Neural cell (in vitro differentiated cells): ENCODE results near the gene HIVEP3. TPM values are rescaled to one million over a fixed set of nuclear protein-coding genes. Genes with fewer than 3 reads are reported as not detected.

Experiments used
- H2AFZ ChIP-seq: fragments of 200-600, 300-800 bp; sonication (generic), shearing (Covaris generic); 2 replicates; pipeline ENCODE4 v1.6.0; 2014; ENCODE audit warnings: low read depth, mild to moderate bottlenecking, antibody characterized with exemption, low read length, moderate library complexity
- H3F3A ChIP-seq: fragments of 200-600 bp; shearing (Covaris generic); 2 replicates; pipeline ENCODE4 v1.6.1; 2016; ENCODE audit warnings: mild to moderate bottlenecking, moderate library complexity, mixed read lengths, antibody characterized with exemption, low read length; ENCODE audit not compliant: insufficient read depth, poor library complexity, severe bottlenecking
- H3K27ac ChIP-seq: fragments of 200-600, 300-800 bp; sonication (generic), shearing (Covaris generic); 2 replicates; pipeline ENCODE4 v1.5.1; 2014; ENCODE audit warnings: mild to moderate bottlenecking, low read length, moderate library complexity
- H3K27me3 ChIP-seq: fragments of 300-800, 200-600 bp; sonication (generic), shearing (Covaris generic); 2 replicates; pipeline ENCODE4 v1.6.0; 2014; ENCODE audit warnings: mild to moderate bottlenecking, low read depth, low read length, moderate library complexity; ENCODE audit not compliant: insufficient read depth
- H3K36me3 ChIP-seq: fragments of 300-800, 200-600 bp; sonication (generic), shearing (Covaris generic); 2 replicates; pipeline ENCODE4 v1.5.1; 2014; ENCODE audit warnings: mild to moderate bottlenecking, antibody characterized with exemption, low read length, moderate library complexity; ENCODE audit not compliant: insufficient read depth
- H3K4me2 ChIP-seq: fragments of 300-800, 200-600 bp; sonication (generic), shearing (Covaris generic); 2 replicates; pipeline ENCODE4 v1.6.0; 2014; ENCODE audit warnings: mild to moderate bottlenecking, low read length
- H3K4me3 ChIP-seq: fragments of 300-800, 200-600 bp; sonication (generic), shearing (Covaris generic); 2 replicates; pipeline ENCODE4 v1.5.1; 2014; ENCODE audit warnings: mild to moderate bottlenecking, low read length, moderate library complexity
- H3K79me2 ChIP-seq: fragments of 200-600 bp; shearing (Covaris generic); replicated peaks from 2 replicates; pipeline ENCODE4 v1.6.0; 2014; ENCODE audit warnings: mild to moderate bottlenecking, low read length, moderate library complexity; ENCODE audit not compliant: insufficient read depth
- H3K9ac ChIP-seq: fragments of 300-800, 200-600 bp; sonication (generic), shearing (Covaris generic); 2 replicates; pipeline ENCODE4 v1.6.1; 2016; ENCODE audit warnings: mild to moderate bottlenecking, low read length, mixed read lengths
- H3K9me2 ChIP-seq: fragments of 200-600 bp; shearing (Covaris generic); 2 replicates; pipeline ENCODE4 v1.6.1; 2016; ENCODE audit warnings: mild to moderate bottlenecking, low read length, mixed read lengths; ENCODE audit not compliant: insufficient read depth
- H3K9me3 ChIP-seq: fragments of 200-600, 300-800 bp; sonication (generic), shearing (Covaris generic); 2 replicates; pipeline ENCODE4 v1.6.1; 2016; ENCODE audit warnings: mild to moderate bottlenecking, mixed run types, low read length, moderate library complexity, mixed read lengths
- H4K20me1 ChIP-seq: fragments of 200-600 bp; shearing (Covaris generic); 2 replicates; pipeline ENCODE4 v1.6.1; 2016; ENCODE audit warnings: mild to moderate bottlenecking, mixed run types; ENCODE audit not compliant: insufficient read depth
- EP300 ChIP-seq: fragments of 450-650 bp; conservative IDR thresholded peaks from 2 replicates; pipeline ENCODE4 v1.6.1; 2014; ENCODE audit warnings: antibody characterized with exemption, mild to moderate bottlenecking, moderate library complexity; ENCODE audit not compliant: poor library complexity, severe bottlenecking
- EZH2 ChIP-seq: fragments of 200-600, 300-800 bp; shearing (Covaris generic), sonication (generic); IDR thresholded peaks from 2 replicates; pipeline ENCODE4 v1.6.1; 2014; ENCODE audit warnings: antibody characterized with exemption, low read length, borderline replicate concordance, mild to moderate bottlenecking; ENCODE audit not compliant: insufficient read depth, poor library complexity, severe bottlenecking
- MXI1 ChIP-seq: fragments of 450-650 bp; conservative IDR thresholded peaks from 2 replicates; pipeline ENCODE4 v1.6.1; 2014; ENCODE audit warnings: antibody characterized with exemption, mild to moderate bottlenecking; ENCODE audit not compliant: poor library complexity, severe bottlenecking
- POLR2AphosphoS5 ChIP-seq: IDR thresholded peaks from 2 replicates; pipeline ENCODE4 v1.6.1; 2012
- RAD21 ChIP-seq: fragments of 450-650 bp; conservative IDR thresholded peaks from 2 replicates; pipeline ENCODE4 v1.6.1; 2014; ENCODE audit warnings: antibody characterized with exemption, mild to moderate bottlenecking, moderate library complexity
- SMC3 ChIP-seq: fragments of 450-650 bp; conservative IDR thresholded peaks from 2 replicates; pipeline ENCODE4 v1.6.1; 2014; ENCODE audit warnings: antibody characterized with exemption, mild to moderate bottlenecking, moderate library complexity; ENCODE audit not compliant: poor library complexity
- TAF1 ChIP-seq: IDR thresholded peaks from 2 replicates; pipeline ENCODE4 v1.6.1; 2012; ENCODE audit warnings: low read depth
- polyA plus RNA-seq: library from polyadenylated mRNA; depleted of rRNA; stranded (reverse); fragments of >200 nt; gene quantifications from 2 replicates; pipeline ENCODE4 v1.2.3, GENCODE V29; 2014
- TF ChIP-seq, protein P1 (sequence below): IDR thresholded peaks from 2 replicates; pipeline ENCODE4 v1.6.1; 2012; ENCODE audit warnings: borderline replicate concordance
- TF ChIP-seq, protein P2 (sequence below): fragments of 450-650 bp; IDR thresholded peaks from 2 replicates; pipeline ENCODE4 v1.5.1; 2014; ENCODE audit warnings: antibody characterized with exemption, mild to moderate bottlenecking, moderate library complexity; ENCODE audit not compliant: poor library complexity, severe bottlenecking

The HIVEP3 gene
- polyA plus RNA-seq, 1 donor from 2014 or later: 2.6 TPM

DNA sequence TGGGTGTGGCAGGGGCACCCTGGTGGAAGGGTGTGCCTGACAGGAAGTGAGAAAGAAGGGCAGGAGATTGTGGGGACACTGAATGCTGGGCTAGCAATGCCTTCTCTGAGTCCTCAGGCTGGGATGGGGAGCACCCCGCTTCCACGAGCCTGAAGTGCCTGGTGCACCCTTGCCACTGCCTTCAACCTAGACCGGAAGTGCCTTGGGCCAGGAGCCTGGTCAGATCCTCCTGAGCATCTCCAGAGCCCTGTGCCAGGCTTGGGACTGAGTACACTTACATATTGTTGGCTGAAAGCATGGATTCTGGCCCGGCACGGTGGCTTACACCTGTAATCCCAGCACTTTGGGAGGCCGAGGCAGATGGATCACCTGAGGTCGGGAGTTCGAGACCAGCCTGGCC lies 228.4 kb downstream of the HIVEP3 start:
- no peak for TF ChIP-seq MXI1
- no peak for TF ChIP-seq TAF1
- TF ChIP-seq POLR2AphosphoS5: no peak
- H3K9ac ChIP-seq: no peak overlapping the region
- H2AFZ ChIP-seq: no peak overlapping the region

DNA sequence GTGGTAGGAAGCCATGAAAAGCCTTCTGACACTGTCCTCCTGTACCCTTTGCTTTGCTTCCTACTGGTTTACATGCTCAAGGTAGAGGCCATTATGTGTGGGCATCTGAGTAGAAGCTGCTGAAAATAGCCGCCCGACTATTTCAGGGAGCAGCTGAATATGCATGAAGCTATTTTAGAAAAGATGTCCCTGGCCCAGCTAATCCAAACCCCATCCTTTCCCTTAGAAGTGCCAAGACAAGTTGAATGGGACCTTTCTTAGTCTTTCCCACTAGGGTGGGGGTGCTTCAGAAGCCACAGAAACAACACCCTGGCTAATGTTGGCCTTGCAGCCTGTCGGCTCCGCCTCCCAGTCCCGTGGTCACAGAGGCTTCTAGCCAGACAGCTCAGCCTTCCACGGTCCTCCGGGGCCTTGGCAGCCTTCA lies 229.2 kb downstream of the HIVEP3 start:
- H3K27me3 ChIP-seq: no peaks in the 10 kb centered on the region
- no peak overlapping the region for H2AFZ ChIP-seq
- H3K27ac ChIP-seq: no peak overlapping the region

More for the DNA sequence above, 228.4 kb downstream of the HIVEP3 start:
- Histone ChIP-seq H3K9me3 (no peaks in the 10 kb centered on the region), H3K27me3 (no peaks in the 10 kb centered on the region), H3K4me3 (no peak overlapping the region), H3K9me2 (no peaks in the 10 kb centered on the region), H3K36me3 (no peaks in the 10 kb centered on the region), H3K79me2 (no peaks in the 10 kb centered on the region), H4K20me1 (no peaks in the 10 kb centered on the region), H3F3A (no peaks in the 10 kb centered on the region), H3K4me2 (no peak overlapping the region), H3K27ac (no peak overlapping the region)

More for the DNA sequence above, 229.2 kb downstream of the HIVEP3 start:
- Histone ChIP-seq H3K4me3 (no peak overlapping the region), H3K79me2 (no peaks in the 10 kb centered on the region), H3K4me2 (no peak overlapping the region), H3K36me3 (no peaks in the 10 kb centered on the region), H4K20me1 (no peaks in the 10 kb centered on the region), H3K9ac (no peak overlapping the region), H3F3A (no peaks in the 10 kb centered on the region), H3K9me2 (no peaks in the 10 kb centered on the region), H3K9me3 (no peaks in the 10 kb centered on the region)
- TF ChIP-seq MXI1 (no peak), EP300 (no peak), SMC3 (no peak), TAF1 (no peak), RAD21 (no peak), EZH2 (no peak), POLR2AphosphoS5 (no peak)
- TF ChIP-seq, protein P1, sequence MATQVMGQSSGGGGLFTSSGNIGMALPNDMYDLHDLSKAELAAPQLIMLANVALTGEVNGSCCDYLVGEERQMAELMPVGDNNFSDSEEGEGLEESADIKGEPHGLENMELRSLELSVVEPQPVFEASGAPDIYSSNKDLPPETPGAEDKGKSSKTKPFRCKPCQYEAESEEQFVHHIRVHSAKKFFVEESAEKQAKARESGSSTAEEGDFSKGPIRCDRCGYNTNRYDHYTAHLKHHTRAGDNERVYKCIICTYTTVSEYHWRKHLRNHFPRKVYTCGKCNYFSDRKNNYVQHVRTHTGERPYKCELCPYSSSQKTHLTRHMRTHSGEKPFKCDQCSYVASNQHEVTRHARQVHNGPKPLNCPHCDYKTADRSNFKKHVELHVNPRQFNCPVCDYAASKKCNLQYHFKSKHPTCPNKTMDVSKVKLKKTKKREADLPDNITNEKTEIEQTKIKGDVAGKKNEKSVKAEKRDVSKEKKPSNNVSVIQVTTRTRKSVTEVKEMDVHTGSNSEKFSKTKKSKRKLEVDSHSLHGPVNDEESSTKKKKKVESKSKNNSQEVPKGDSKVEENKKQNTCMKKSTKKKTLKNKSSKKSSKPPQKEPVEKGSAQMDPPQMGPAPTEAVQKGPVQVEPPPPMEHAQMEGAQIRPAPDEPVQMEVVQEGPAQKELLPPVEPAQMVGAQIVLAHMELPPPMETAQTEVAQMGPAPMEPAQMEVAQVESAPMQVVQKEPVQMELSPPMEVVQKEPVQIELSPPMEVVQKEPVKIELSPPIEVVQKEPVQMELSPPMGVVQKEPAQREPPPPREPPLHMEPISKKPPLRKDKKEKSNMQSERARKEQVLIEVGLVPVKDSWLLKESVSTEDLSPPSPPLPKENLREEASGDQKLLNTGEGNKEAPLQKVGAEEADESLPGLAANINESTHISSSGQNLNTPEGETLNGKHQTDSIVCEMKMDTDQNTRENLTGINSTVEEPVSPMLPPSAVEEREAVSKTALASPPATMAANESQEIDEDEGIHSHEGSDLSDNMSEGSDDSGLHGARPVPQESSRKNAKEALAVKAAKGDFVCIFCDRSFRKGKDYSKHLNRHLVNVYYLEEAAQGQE: no peak
- TF ChIP-seq, protein P2, sequence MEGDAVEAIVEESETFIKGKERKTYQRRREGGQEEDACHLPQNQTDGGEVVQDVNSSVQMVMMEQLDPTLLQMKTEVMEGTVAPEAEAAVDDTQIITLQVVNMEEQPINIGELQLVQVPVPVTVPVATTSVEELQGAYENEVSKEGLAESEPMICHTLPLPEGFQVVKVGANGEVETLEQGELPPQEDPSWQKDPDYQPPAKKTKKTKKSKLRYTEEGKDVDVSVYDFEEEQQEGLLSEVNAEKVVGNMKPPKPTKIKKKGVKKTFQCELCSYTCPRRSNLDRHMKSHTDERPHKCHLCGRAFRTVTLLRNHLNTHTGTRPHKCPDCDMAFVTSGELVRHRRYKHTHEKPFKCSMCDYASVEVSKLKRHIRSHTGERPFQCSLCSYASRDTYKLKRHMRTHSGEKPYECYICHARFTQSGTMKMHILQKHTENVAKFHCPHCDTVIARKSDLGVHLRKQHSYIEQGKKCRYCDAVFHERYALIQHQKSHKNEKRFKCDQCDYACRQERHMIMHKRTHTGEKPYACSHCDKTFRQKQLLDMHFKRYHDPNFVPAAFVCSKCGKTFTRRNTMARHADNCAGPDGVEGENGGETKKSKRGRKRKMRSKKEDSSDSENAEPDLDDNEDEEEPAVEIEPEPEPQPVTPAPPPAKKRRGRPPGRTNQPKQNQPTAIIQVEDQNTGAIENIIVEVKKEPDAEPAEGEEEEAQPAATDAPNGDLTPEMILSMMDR: no peak
